K562 (cell line): Measurements from ENCODE around the gene GAPVD1. TPM values are rescaled to one million over a fixed set of nuclear protein-coding genes. Genes with fewer than 3 reads are reported as not detected.

ENCODE experiments used
- ATF1 ChIP-seq, 2 experiments: fragments of 450-650 bp in 1 of 2; IDR thresholded peaks; 2 replicates each; pipeline ENCODE4 v1.6.1; 2016; ENCODE audit warnings: missing compliant biosample characterization in 1 of 2, missing genetic modification characterization in 1 of 2
- BHLHE40 ChIP-seq: IDR thresholded peaks from 2 replicates; pipeline ENCODE4 v1.6.1; 2011; ENCODE audit warnings: low read length, improper control_type of control experiment
- CC2D1A ChIP-seq: fragments of 450-650 bp; IDR thresholded peaks from 2 replicates; pipeline ENCODE4 v1.6.1; 2017; ENCODE audit warnings: mild to moderate bottlenecking
- CEBPG ChIP-seq, 3 experiments: fragments of 200-800 bp in 1 of 3; sonication (Bioruptor generic) in 1 of 3; sonication (generic) in 1 of 3; formaldehyde crosslinking in 1 of 3; IDR thresholded peaks in 2 of 3; conservative IDR thresholded peaks in 1 of 3; 2 replicates each; pipeline versions ENCODE4 v1.6.1 to v1.8.0; 2016 to 2022; ENCODE audit warnings: missing compliant biosample characterization in 2 of 3, missing genetic modification characterization in 2 of 3, mild to moderate bottlenecking in 1 of 3, missing genetic modification reagents in 1 of 3
- FOXK2 ChIP-seq, 2 experiments: fragments of 450-650 bp; IDR thresholded peaks in 1 of 2; conservative IDR thresholded peaks in 1 of 2; 2 replicates each; pipeline ENCODE4 v1.6.1; 2016; ENCODE audit warnings: low read depth in 2 of 2, mild to moderate bottlenecking in 1 of 2
- GABPA ChIP-seq: fragments of 200-800 bp; sonication (Bioruptor generic); conservative IDR thresholded peaks from 2 replicates; pipeline ENCODE4 v1.6.1; 2016; ENCODE audit warnings: low read depth, missing genetic modification characterization, missing compliant biosample characterization
- MTF1 ChIP-seq: fragments of 250-450 bp; sonication (Bioruptor Pico); IDR thresholded peaks from 2 replicates; pipeline ENCODE4 v1.9.0; 2021; ENCODE audit warnings: moderate library complexity, mild to moderate bottlenecking, inconsistent platforms, borderline replicate concordance
- NFXL1 ChIP-seq: fragments of 450-650 bp; formaldehyde crosslinking; IDR thresholded peaks from 2 replicates; pipeline ENCODE4 v1.4.0; 2021; ENCODE audit warnings: mild to moderate bottlenecking
- PPARD ChIP-seq: fragments of 250-450 bp; sonication (Bioruptor Pico); IDR thresholded peaks from 2 replicates; pipeline ENCODE4 v1.8.0; 2022; ENCODE audit warnings: inconsistent platforms, mild to moderate bottlenecking, moderate library complexity
- SMARCA5 ChIP-seq: fragments of 450-650 bp; IDR thresholded peaks from 2 replicates; pipeline ENCODE4 v1.6.1; 2016
- ZBED1 ChIP-seq: IDR thresholded peaks from 2 replicates; pipeline ENCODE4 v1.6.1; 2014
- ZNF165 ChIP-seq: fragments of 250-450 bp; sonication (Bioruptor Pico); IDR thresholded peaks from 2 replicates; pipeline ENCODE4 v1.4.0; 2020; ENCODE audit warnings: borderline replicate concordance
- ZNF717 ChIP-seq: fragments of 250-450 bp; sonication (Bioruptor Pico); IDR thresholded peaks from 2 replicates; pipeline ENCODE4 v1.5.0; 2021
- ZNF766 ChIP-seq: fragments of 200-800 bp; sonication (Bioruptor generic); conservative IDR thresholded peaks from 2 replicates; pipeline ENCODE4 v1.6.1; 2016; ENCODE audit warnings: missing genetic modification characterization, missing compliant biosample characterization
- ZNF778 ChIP-seq: fragments of 450-650 bp; formaldehyde crosslinking; IDR thresholded peaks from 2 replicates; pipeline ENCODE4 v1.4.0; 2020; ENCODE audit warnings: mild to moderate bottlenecking, moderate library complexity
- polyA plus RNA-seq, 8 experiments: library from polyadenylated mRNA; depleted of rRNA in 4 of 8; stranded (reverse) in 5 of 8; unstranded in 3 of 8; fragments of >200 nt; fragmentation: Nextera tagmentation in 2 of 8; fragmentation: Illumina TruSeq in 1 of 8; extraction: Ambion mirVana in 2 of 8; extraction: Trizol in 1 of 8; gene quantifications; 2 replicates each; pipeline versions ENCODE4 v1.2.1 to v1.2.3, GENCODE V29; 2011 to 2014; ENCODE audit warnings: inconsistent platforms in 1 of 8, missing spikeins in 1 of 8
- total RNA-seq, 7 experiments: library from RNA; depleted of rRNA in 6 of 7; stranded (reverse); fragments of >200 nt in 6 of 7; fragmentation: Illumina TruSeq in 2 of 7; extraction: Trizol in 2 of 7; gene quantifications; 2 replicates each; pipeline versions ENCODE4 v1.2.1 to v1.2.3, GENCODE V29; 2011 to 2021; ENCODE audit warnings: low replicate concordance in 1 of 7
- TF ChIP-seq, protein P1 (sequence below): fragments of 450-650 bp; IDR thresholded peaks from 2 replicates; pipeline ENCODE4 v1.6.1; 2017; ENCODE audit warnings: antibody characterized with exemption
- TF ChIP-seq, protein P2 (sequence below): IDR thresholded peaks from 2 replicates; pipeline ENCODE4 v1.6.1; 2014; ENCODE audit warnings: antibody characterized with exemption
- TF ChIP-seq, protein P3 (sequence below): fragments of 450-650 bp; formaldehyde crosslinking; IDR thresholded peaks from 2 replicates; pipeline ENCODE4 v1.4.0; 2020; ENCODE audit warnings: mild to moderate bottlenecking, moderate library complexity

GAPVD1 gene
- total and polyA plus RNA-seq, 9 of the 15 experiments (the other 6 are each of a cell fraction or from before 2014, with no cell fraction given) = 9.5 to 66.1 (median 45.5) TPM

DNA sequence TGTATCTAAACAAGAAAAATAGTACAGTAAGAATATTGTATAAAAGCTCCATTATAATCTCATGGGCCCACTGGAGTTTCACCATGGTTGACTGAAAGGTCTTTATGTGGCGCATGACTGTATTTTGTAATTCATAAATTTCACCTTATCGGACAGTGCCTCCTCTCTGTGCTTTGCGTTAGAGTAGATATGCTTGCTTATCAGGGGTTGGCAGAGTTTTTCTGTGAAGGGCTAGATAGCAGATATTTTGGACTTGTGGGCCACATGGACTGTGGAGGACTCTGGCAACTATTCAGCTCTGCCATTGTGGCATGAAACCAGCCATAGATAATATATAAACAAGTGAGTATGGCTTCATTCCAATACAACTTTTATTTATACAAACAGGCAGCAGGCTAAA, 23.2 kb downstream of the GAPVD1 start (continued):
- TF ChIP-seq ZNF766 (CRISPR knock-in tag) (peak; percentile 98), CC2D1A (peak; percentile 100), CEBPG (CRISPR knock-in tag; IDR thresholded peaks at IDR 0.05) (0 out of 2 replicates have a peak, but pooled peaks have one; percentile 17), CEBPG (tag; conservative IDR thresholded peaks at IDR 0.05 in 1 of 2, IDR thresholded peaks at IDR 0.05 in 1 of 2) (peak in 1 of 2 experiments; percentile 36; a peak in 3 of 4 replicates), MTF1 (CRISPR knock-in tag) (no peak), PPARD (CRISPR knock-in tag) (no peak), FOXK2 (conservative IDR thresholded peaks at IDR 0.05 in 1 of 2, IDR thresholded peaks at IDR 0.05 in 1 of 2; ENCODE audit: low read depth in 2 of 2) (peak; percentile 37 to 46), ZNF165 (CRISPR knock-in tag) (no peak), ZNF778 (CRISPR knock-in tag) (no peak), ATF1 (CRISPR knock-in tag; IDR thresholded peaks at IDR 0.05) (no peak), ATF1 (tag; IDR thresholded peaks at IDR 0.05) (peak; percentile 82), BHLHE40 (peak; percentile 89), NFXL1 (CRISPR knock-in tag) (no peak), ZNF717 (CRISPR knock-in tag) (no peak), SMARCA5 (no peak), ZBED1 (peak; percentile 96), GABPA (tag) (0 out of 2 replicates have a peak, but pooled peaks have one; percentile 20)
- TF ChIP-seq, protein P1, sequence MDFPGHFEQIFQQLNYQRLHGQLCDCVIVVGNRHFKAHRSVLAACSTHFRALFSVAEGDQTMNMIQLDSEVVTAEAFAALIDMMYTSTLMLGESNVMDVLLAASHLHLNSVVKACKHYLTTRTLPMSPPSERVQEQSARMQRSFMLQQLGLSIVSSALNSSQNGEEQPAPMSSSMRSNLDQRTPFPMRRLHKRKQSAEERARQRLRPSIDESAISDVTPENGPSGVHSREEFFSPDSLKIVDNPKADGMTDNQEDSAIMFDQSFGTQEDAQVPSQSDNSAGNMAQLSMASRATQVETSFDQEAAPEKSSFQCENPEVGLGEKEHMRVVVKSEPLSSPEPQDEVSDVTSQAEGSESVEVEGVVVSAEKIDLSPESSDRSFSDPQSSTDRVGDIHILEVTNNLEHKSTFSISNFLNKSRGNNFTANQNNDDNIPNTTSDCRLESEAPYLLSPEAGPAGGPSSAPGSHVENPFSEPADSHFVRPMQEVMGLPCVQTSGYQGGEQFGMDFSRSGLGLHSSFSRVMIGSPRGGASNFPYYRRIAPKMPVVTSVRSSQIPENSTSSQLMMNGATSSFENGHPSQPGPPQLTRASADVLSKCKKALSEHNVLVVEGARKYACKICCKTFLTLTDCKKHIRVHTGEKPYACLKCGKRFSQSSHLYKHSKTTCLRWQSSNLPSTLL = no peak
- TF ChIP-seq, protein P2, sequence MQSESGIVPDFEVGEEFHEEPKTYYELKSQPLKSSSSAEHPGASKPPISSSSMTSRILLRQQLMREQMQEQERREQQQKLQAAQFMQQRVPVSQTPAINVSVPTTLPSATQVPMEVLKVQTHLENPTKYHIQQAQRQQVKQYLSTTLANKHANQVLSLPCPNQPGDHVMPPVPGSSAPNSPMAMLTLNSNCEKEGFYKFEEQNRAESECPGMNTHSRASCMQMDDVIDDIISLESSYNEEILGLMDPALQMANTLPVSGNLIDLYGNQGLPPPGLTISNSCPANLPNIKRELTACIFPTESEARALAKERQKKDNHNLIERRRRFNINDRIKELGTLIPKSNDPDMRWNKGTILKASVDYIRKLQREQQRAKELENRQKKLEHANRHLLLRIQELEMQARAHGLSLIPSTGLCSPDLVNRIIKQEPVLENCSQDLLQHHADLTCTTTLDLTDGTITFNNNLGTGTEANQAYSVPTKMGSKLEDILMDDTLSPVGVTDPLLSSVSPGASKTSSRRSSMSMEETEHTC = peak; percentile 98
- TF ChIP-seq, protein P3, sequence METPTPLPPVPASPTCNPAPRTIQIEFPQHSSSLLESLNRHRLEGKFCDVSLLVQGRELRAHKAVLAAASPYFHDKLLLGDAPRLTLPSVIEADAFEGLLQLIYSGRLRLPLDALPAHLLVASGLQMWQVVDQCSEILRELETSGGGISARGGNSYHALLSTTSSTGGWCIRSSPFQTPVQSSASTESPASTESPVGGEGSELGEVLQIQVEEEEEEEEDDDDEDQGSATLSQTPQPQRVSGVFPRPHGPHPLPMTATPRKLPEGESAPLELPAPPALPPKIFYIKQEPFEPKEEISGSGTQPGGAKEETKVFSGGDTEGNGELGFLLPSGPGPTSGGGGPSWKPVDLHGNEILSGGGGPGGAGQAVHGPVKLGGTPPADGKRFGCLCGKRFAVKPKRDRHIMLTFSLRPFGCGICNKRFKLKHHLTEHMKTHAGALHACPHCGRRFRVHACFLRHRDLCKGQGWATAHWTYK (CRISPR knock-in tag) = peak; percentile 97
